ENCODE results near the gene MRPS14. TPM values are rescaled to one million over a fixed set of nuclear protein-coding genes. Genes with fewer than 3 reads are reported as not detected.

The MRPS14 gene
- total and polyA plus RNA-seq, 9 of the 15 experiments (the other 6 are each of a cell fraction or from before 2014, with no cell fraction given): 38.1 to 231 (median 54.9) TPM

DNA sequence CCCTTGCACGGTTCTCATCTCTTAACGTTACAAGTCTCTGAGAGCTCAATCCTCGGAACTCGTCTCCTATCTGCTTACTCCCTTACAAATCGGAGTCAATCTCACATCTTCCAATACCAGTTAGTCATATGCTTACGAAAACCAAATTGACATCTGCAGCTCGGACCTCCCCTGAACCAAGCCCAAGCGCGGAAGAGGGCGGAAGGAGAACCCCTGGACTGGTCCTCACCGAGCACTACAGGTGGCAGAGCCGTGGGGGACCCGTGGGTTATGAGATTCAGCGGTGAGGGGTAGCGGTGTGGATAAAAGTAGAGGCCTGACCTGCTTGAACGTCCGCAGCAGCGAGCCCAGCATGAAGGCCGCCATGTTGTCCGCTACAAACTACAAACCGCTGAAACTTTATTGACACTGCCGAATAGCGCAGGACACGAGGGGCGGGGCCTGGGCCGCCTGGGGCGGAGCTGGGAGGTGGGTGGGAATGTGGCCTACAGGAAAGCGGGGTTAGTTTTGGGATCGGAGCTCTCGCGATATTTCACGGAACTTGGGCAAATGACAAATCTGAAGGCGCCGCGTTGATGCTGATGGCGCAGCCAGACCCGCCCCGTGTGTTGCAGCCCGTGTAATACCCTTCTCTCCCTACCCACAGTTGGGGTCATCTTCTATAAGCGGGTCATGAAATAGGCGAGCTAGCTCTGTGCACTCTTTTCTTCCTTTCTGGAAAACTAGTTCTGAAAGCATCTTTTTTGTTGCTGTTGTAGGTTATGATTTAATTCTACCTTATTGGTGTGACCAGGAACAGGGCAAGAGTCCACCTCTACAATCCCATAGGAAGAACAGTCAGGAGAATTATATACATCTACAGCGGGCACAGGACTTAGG, at the start of gene MRPS14 (continued):
- TF ChIP-seq, protein P1, sequence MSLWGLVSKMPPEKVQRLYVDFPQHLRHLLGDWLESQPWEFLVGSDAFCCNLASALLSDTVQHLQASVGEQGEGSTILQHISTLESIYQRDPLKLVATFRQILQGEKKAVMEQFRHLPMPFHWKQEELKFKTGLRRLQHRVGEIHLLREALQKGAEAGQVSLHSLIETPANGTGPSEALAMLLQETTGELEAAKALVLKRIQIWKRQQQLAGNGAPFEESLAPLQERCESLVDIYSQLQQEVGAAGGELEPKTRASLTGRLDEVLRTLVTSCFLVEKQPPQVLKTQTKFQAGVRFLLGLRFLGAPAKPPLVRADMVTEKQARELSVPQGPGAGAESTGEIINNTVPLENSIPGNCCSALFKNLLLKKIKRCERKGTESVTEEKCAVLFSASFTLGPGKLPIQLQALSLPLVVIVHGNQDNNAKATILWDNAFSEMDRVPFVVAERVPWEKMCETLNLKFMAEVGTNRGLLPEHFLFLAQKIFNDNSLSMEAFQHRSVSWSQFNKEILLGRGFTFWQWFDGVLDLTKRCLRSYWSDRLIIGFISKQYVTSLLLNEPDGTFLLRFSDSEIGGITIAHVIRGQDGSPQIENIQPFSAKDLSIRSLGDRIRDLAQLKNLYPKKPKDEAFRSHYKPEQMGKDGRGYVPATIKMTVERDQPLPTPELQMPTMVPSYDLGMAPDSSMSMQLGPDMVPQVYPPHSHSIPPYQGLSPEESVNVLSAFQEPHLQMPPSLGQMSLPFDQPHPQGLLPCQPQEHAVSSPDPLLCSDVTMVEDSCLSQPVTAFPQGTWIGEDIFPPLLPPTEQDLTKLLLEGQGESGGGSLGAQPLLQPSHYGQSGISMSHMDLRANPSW (CRISPR knock-in tag; IDR thresholded peaks at IDR 0.05): peak; percentile 25; the same call in 1 of the 2 replicates
- TF ChIP-seq SP1 (CRISPR knock-in tag; IDR thresholded peaks at IDR 0.05) (peak; percentile 98), POLR2G (IDR thresholded peaks at IDR 0.05; ENCODE audit: low read depth, low read length) (peak; percentile 87), ZNF766 (CRISPR knock-in tag; conservative IDR thresholded peaks at IDR 0.05) (peak; percentile 71; the same call in 1 of the 2 replicates), MIER1 (IDR thresholded peaks at IDR 0.05; ENCODE audit: low read depth) (0 out of 2 replicates have a peak, but pooled peaks have one; percentile 30), EP400 (IDR thresholded peaks at IDR 0.05) (peak; percentile 92), FOSL1 (tag; conservative IDR thresholded peaks at IDR 0.05) (peak; percentile 58), SIN3B (IDR thresholded peaks at IDR 0.05; ENCODE audit: low read depth) (peak; percentile 91), ZNF79 (CRISPR knock-in tag; IDR thresholded peaks at IDR 0.05; ENCODE audit: low read depth) (no peak), ZNF57 (CRISPR knock-in tag; IDR thresholded peaks at IDR 0.05) (no peak), CTBP1 (IDR thresholded peaks at IDR 0.05; ENCODE audit: borderline replicate concordance) (peak; percentile 68; the same call in 1 of the 2 replicates), DMBX1 (CRISPR knock-in tag; IDR thresholded peaks at IDR 0.05; ENCODE audit: borderline replicate concordance) (peak; percentile 38; the same call in 1 of the 2 replicates), ZNF263 (CRISPR knock-in tag; IDR thresholded peaks at IDR 0.05; ENCODE audit: borderline replicate concordance) (peak; percentile 24; the same call in 1 of the 2 replicates), HSF4 (CRISPR knock-in tag; IDR thresholded peaks at IDR 0.05; ENCODE audit: borderline replicate concordance) (no peak)
- TF ChIP-seq, protein P2, sequence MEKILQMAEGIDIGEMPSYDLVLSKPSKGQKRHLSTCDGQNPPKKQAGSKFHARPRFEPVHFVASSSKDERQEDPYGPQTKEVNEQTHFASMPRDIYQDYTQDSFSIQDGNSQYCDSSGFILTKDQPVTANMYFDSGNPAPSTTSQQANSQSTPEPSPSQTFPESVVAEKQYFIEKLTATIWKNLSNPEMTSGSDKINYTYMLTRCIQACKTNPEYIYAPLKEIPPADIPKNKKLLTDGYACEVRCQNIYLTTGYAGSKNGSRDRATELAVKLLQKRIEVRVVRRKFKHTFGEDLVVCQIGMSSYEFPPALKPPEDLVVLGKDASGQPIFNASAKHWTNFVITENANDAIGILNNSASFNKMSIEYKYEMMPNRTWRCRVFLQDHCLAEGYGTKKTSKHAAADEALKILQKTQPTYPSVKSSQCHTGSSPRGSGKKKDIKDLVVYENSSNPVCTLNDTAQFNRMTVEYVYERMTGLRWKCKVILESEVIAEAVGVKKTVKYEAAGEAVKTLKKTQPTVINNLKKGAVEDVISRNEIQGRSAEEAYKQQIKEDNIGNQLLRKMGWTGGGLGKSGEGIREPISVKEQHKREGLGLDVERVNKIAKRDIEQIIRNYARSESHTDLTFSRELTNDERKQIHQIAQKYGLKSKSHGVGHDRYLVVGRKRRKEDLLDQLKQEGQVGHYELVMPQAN (IDR thresholded peaks at IDR 0.05; ENCODE audit: borderline replicate concordance): peak; percentile 88
- TF ChIP-seq, protein P3, sequence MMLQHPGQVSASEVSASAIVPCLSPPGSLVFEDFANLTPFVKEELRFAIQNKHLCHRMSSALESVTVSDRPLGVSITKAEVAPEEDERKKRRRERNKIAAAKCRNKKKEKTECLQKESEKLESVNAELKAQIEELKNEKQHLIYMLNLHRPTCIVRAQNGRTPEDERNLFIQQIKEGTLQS (IDR thresholded peaks at IDR 0.05): no peak; the same call in 1 of the 2 replicates
- TF ChIP-seq, protein P3 (CRISPR knock-in tag; conservative IDR thresholded peaks at IDR 0.05): peak; percentile 73
- TF ChIP-seq, protein P4, sequence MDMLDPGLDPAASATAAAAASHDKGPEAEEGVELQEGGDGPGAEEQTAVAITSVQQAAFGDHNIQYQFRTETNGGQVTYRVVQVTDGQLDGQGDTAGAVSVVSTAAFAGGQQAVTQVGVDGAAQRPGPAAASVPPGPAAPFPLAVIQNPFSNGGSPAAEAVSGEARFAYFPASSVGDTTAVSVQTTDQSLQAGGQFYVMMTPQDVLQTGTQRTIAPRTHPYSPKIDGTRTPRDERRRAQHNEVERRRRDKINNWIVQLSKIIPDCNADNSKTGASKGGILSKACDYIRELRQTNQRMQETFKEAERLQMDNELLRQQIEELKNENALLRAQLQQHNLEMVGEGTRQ (CRISPR knock-in tag; IDR thresholded peaks at IDR 0.05): peak; percentile 34; the same call in 1 of the 2 replicates

Data from K562 (cell line).